GM12872 (cell line): ENCODE measurements around the gene UBE2H.

Experiments
- CTCF ChIP-seq: IDR thresholded peaks from 3 replicates; pipeline ENCODE4 v1.5.1; 2011; ENCODE audit warnings: low read depth, mild to moderate bottlenecking, low read length, moderate library complexity; ENCODE audit not compliant: insufficient read depth

UBE2H gene

DNA sequence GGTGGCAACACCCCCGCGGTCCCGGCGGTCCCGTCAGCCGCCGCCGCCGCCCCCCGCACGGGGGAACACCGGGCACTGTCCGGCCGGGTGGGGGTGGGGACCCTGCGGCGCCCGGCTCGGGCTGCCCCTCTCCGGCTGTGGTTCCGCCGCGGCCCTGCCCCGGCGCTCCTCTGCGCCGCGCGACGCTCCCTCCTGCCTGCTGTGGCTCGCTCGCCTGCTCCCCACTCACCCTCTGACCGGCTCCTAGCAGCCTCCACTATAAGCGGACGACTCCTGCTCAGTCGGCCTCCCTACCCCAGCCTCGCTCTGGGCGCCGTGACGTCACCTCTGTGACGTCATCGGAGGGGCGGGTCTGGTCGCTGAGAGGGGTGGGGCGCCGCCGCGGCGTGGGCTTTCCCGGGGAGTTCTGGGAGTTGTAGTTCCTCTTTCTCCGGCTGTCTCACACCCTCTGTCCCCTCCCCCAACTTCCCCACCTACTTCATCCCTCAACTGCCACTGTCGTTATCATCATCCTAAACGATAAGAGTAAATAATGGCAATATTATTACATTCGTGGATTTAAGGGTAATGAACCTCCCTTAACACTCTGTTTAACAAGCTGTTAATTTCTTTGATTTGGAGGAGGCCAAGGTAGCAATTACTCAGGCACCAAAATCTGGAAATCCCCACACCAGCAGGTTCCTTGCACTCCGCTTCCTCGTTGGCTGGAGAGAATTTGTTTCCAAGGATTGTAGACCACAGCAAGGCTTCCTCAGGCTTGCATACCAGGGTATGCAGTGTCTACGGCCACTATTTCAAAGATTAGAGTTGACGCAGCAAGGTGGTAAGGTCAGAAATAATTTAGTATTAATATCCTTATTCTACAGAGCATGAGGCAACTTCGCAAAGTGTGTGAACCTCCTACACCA lies at the start of gene UBE2H:
Gene UBE2H, minus strand, starts transcription at position 308 of the 908 bp plus-strand sequence. CDS start 405 bp downstream, outside the sequence.
- TF ChIP-seq CTCF, result no peak

GRCh38 chr7:129998446-129998845 lies 45.7 kb upstream of the UBE2H start:
- TF ChIP-seq CTCF, result no peak

GRCh38 chr7:129997285-129997684 lies 44.5 kb upstream of the UBE2H start:
- TF ChIP-seq CTCF, result no peak

GRCh38 chr7:129993275-129993674 lies 40.5 kb upstream of the UBE2H start:
- no peak for TF ChIP-seq CTCF

- no peak for TF ChIP-seq CTCF
Measured at GRCh38 chr7:129990403-129991192, 37.8 kb upstream of the UBE2H start.

DNA sequence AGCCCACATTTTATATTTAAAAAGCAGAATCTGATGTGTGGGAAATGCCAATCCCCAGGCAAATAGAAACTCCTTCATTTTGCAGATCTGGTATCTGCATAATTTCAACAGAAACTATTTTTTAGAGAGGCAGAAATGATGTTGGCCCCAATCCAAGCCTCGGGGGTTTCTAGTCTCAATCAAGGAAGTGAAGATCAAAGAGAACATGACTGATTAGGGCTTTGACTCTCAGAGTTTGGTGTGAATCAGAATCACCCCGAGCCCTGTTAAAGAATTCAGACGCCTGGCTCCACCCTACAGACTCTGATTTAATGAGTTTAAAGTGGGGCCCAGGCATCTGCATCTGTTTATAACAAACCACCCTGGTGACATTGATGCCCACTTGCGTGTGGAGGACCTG lies 36.7 kb upstream of the UBE2H start:
- no peak for TF ChIP-seq CTCF

GRCh38 chr7:129986600-129986999 lies 33.8 kb upstream of the UBE2H start:
- no peak for TF ChIP-seq CTCF
